KOPT-K1 (cell line): ENCODE results near the gene TAS2R16.

Experiments used
- H3K27ac ChIP-seq: fragments of 200-600 bp; sonication (generic); 2 replicates; pipeline ENCODE4 v1.5.1; 2016; ENCODE audit warnings: antibody characterized with exemption, mild to moderate bottlenecking, low read depth, low read length; ENCODE audit not compliant: poor library complexity, severe bottlenecking
- H3K36me3 ChIP-seq: fragments of 200-600 bp; sonication (generic); 2 replicates; pipeline ENCODE4 v1.5.1; 2017; ENCODE audit warnings: antibody characterized with exemption, mild to moderate bottlenecking, low read length, moderate library complexity; ENCODE audit not compliant: insufficient read depth
- H3K9me3 ChIP-seq: fragments of 200-600 bp; sonication (generic); 2 replicates; pipeline ENCODE4 v1.5.1; 2017; ENCODE audit warnings: antibody characterized with exemption, low read length, mild to moderate bottlenecking; ENCODE audit not compliant: insufficient read depth, poor library complexity, severe bottlenecking

The TAS2R16 gene, protein sequence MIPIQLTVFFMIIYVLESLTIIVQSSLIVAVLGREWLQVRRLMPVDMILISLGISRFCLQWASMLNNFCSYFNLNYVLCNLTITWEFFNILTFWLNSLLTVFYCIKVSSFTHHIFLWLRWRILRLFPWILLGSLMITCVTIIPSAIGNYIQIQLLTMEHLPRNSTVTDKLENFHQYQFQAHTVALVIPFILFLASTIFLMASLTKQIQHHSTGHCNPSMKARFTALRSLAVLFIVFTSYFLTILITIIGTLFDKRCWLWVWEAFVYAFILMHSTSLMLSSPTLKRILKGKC

DNA sequence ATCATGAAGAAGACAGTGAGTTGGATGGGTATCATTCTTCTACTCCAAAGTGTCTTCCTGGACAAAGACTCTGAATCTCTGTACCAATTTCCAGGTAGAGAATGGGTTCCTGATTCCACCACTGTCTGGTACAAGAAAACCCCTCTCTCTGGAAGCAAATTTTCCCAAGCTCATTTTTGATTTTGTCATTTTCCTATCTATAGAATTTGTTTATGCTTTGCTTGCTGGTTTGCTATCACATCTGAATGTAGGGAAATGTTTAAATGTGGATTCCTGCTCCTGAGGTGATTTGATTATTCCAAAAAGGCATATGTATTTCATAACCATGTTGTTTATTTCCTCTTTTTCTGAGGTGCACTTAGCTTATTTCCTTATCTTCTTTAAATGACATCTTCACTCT lies at the start of gene TAS2R16:
TAS2R16 (minus strand) TSS at position 101 of the 400 bp plus-strand sequence; CDS start at position 35, 66 bp downstream.
- no peaks in the 10 kb centered on the region for H3K36me3 ChIP-seq
- H3K27ac ChIP-seq = no peak within 1 kb of the TSS
- no peaks in the 10 kb centered on the region for H3K9me3 ChIP-seq

DNA sequence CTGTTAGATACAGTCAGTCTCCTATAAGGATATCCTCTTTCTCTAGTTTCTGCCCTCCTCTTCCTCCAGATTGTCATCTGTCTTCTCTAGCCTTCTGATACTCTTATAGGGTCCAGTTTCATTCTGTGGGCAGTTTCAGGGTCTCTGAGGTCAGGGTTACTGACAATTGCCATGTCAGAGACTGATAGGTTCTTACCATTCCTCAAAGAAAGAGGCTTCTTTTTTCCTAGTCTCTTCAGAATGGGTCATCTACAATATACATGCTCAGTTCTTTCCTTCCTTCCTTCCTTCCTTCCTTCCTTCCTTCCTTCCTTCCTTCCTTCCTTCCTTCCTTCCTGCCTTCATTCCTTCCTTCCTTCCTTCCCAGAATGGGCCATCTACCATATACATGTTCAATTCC lies 48.1 kb upstream of the TAS2R16 start:
- Histone ChIP-seq H3K27ac (no peak overlapping the region), H3K36me3 (no peaks in the 10 kb centered on the region), H3K9me3 (peaks cover 2% of the 10 kb centered on the region)

- Histone ChIP-seq H3K9me3 (no peaks in the 10 kb centered on the region), H3K27ac (no peak overlapping the region), H3K36me3 (no peaks in the 10 kb centered on the region)
Observed at GRCh38 chr7:123041101-123041500, 45.6 kb upstream of the TAS2R16 start.

GRCh38 chr7:123039269-123039668 lies 43.8 kb upstream of the TAS2R16 start:
- H3K9me3 ChIP-seq = no peaks in the 10 kb centered on the region
- H3K27ac ChIP-seq = no peak overlapping the region
- H3K36me3 ChIP-seq = no peaks in the 10 kb centered on the region

DNA sequence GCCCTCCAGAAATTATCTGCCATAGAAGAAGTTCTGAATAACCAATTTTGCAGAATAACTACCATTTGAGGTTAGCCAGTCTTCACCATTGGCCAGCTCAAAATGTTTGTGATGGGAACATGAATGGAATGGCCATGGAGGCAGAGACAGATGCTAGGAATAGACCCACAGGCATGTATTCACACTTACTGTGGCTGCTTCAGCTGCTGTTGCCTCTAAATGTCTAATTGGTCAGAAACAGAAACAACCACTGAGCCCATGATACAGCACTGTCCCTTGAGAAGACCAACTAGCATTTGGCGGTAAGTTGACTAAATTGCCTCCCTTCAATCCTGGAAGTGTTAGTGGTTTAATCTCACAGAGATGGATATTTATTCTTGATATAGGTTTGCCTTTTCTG lies 38.6 kb upstream of the TAS2R16 start:
- H3K9me3 ChIP-seq = no peaks in the 10 kb centered on the region
- H3K36me3 ChIP-seq = no peaks in the 10 kb centered on the region
- H3K27ac ChIP-seq = no peak overlapping the region

DNA sequence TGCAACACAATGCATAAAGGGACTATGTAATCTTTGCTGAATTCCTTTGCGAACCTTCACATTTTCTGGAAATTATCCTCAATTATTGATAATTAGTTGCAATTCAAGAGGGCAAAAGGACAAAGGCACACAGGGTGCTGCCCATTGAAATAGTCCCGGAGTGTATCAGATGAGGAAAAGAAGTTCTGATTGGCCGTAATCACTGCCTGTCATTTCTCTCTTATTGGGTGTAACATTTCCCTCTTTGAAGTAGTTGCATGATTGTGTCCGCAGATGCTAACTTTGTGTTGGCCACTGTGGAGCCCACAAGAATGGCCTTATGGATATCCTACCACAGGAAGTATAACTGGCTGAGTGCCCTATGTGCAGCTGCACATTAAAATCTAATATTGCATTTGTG lies 35.1 kb upstream of the TAS2R16 start:
- Histone ChIP-seq H3K36me3 (no peaks in the 10 kb centered on the region), H3K9me3 (no peaks in the 10 kb centered on the region), H3K27ac (no peak overlapping the region)

GRCh38 chr7:123028339-123028738 lies 32.8 kb upstream of the TAS2R16 start:
- Histone ChIP-seq H3K36me3 (no peaks in the 10 kb centered on the region), H3K9me3 (no peaks in the 10 kb centered on the region), H3K27ac (no peak overlapping the region)

- H3K9me3 ChIP-seq = no peaks in the 10 kb centered on the region
- H3K36me3 ChIP-seq = no peaks in the 10 kb centered on the region
- no peak overlapping the region for H3K27ac ChIP-seq
Observed at GRCh38 chr7:123026251-123026650, 30.8 kb upstream of the TAS2R16 start.

- Histone ChIP-seq H3K9me3 (no peaks in the 10 kb centered on the region), H3K36me3 (no peaks in the 10 kb centered on the region), H3K27ac (no peak overlapping the region)
Observed at GRCh38 chr7:123024989-123025758, 29.7 kb upstream of the TAS2R16 start.

- Histone ChIP-seq H3K27ac (no peak overlapping the region), H3K36me3 (no peaks in the 10 kb centered on the region), H3K9me3 (no peaks in the 10 kb centered on the region)
Observed at GRCh38 chr7:123023126-123023525, 27.6 kb upstream of the TAS2R16 start.

DNA sequence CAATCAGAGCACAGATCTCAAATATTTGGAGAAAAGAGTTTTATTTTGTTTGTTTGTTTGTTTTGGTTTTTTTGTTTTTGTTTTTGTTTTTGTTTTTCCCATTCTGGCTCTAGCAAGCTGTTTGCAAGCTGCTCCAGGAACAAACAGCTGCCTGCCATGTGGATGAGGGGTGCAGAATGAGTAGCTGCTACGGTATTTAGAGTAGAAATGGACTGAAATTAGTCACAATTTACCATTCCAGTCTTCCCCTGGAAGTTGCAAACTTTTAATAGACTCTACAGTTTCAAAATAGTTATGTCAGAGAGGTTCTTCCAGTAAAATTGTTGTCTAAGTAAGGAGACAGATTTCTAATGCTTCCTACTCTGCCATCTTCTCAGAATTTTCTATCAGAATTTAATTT lies 27.1 kb upstream of the TAS2R16 start:
- Histone ChIP-seq H3K9me3 (no peaks in the 10 kb centered on the region), H3K27ac (no peak overlapping the region), H3K36me3 (no peaks in the 10 kb centered on the region)

- H3K27ac ChIP-seq = no peak overlapping the region
- no peaks in the 10 kb centered on the region for H3K36me3 ChIP-seq
- H3K9me3 ChIP-seq = no peaks in the 10 kb centered on the region
Observed at GRCh38 chr7:123012435-123012834, 16.9 kb upstream of the TAS2R16 start.

- Histone ChIP-seq H3K36me3 (no peaks in the 10 kb centered on the region), H3K9me3 (no peaks in the 10 kb centered on the region), H3K27ac (no peak overlapping the region)
Observed at GRCh38 chr7:123011766-123012369, 16.4 kb upstream of the TAS2R16 start.

DNA sequence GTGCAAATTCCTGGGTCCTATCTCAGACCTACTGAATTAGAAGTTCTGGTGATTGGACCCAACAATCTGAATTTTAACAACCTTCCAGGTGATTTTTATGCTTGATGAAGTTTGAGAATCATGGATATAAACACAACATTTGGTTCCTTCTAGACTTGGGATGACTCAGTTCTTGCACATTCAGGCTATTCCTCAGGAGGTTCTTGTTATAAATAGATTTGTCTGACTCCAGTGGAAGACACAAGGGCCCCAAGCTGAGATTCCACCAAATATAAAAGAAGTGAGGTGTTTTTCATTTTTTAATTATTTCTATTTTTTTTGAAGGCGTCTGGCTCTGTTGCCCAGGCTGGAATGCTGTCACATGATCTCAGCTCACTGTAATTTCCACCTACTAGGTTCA lies 9.4 kb upstream of the TAS2R16 start:
- no peaks in the 10 kb centered on the region for H3K36me3 ChIP-seq
- no peak overlapping the region for H3K27ac ChIP-seq
- H3K9me3 ChIP-seq = no peaks in the 10 kb centered on the region

- Histone ChIP-seq H3K9me3 (no peaks in the 10 kb centered on the region), H3K36me3 (no peaks in the 10 kb centered on the region), H3K27ac (no peak overlapping the region)
Observed at GRCh38 chr7:123003539-123004126, 8.1 kb upstream of the TAS2R16 start.
